T-helper 2 cell treated with Interferon-gamma antibody and Interleukin-4, amounts not matched to agents 100 ng/mL and 5 ng/mL, for 36 hours (primary cell): ENCODE results near the gene SYP. TPM values are rescaled to one million over a fixed set of nuclear protein-coding genes. Genes with fewer than 3 reads are reported as not detected.
"Not testable (repeated sequence)": the region's sequence is repeated elsewhere in the genome, so short reads cannot be mapped to it uniquely, and the experiment has no call there.

Source experiments
- intact Hi-C: fragments of 100-400 bp; cut with micrococcal nuclease; formaldehyde crosslinking; loops from one replicate; pipeline ENCODE4 v1.15.1; 2023
- total RNA-seq: library from RNA; stranded (reverse); gene quantifications from 2 replicates; pipeline ENCODE4 v1.2.3, GENCODE V29; 2022

The SYP gene
- total RNA-seq, 1 donor from 2014 or later = 0.95 TPM

- intact Hi-C loops = loop anchor here (1.0 kb wide), 1 partner anchor 13 kb away; no protein-coding TSS in a partner anchor
These were observed 27.7 kb downstream of the SYP start for GRCh38 chrX:49172280-49172780.

DNA sequence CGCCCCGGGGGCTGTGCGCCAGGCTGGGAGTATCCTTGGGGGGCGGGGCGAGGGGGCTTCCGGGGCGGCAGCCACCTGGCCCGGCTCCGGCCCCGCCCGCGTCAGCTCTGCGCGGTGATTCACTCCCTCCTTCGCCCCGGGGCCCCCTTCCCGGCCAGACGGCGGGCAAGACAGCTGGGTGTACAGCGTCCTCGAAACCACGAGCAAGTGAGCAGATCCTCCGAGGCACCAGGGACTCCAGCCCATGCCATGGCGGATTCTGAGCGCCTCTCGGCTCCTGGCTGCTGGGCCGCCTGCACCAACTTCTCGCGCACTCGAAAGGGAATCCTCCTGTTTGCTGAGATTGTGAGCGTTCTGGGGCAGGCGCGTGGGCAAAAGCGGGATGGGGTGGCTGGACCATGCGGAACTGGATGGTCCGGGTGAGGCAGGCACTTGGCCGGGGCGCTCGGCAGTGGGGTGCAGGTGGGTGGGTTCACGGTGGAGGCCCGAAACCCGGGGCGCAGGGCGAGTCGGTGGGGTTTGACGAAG, 28.2 kb downstream of the SYP start, which contains the start of gene PLP2:
TSS of gene PLP2 (plus strand) at position 147 of the 528 bp plus-strand sequence. CDS start at position 250, 103 bp downstream.
- intact Hi-C loops = loop anchor here (1.0 kb wide), 1 partner anchor 13 kb away; no protein-coding TSS in a partner anchor

GRCh38 chrX:49167740-49168108, 32.3 kb downstream of the SYP start:
- intact Hi-C loops = loop anchor here (2.0 to 10.0 kb wide), 6 partner anchors 23 to 273 kb away; partner anchors contain the start of genes GPKOW, PPP1R3F, PQBP1 and PRAF2

- intact Hi-C loops = loop anchor here (1.0 to 10.0 kb wide), 7 partner anchors 11 to 272 kb away; partner anchors contain the start of genes GPKOW, PPP1R3F, PQBP1 and PRAF2
These were observed 32.9 kb downstream of the SYP start for GRCh38 chrX:49166914-49167739.

DNA sequence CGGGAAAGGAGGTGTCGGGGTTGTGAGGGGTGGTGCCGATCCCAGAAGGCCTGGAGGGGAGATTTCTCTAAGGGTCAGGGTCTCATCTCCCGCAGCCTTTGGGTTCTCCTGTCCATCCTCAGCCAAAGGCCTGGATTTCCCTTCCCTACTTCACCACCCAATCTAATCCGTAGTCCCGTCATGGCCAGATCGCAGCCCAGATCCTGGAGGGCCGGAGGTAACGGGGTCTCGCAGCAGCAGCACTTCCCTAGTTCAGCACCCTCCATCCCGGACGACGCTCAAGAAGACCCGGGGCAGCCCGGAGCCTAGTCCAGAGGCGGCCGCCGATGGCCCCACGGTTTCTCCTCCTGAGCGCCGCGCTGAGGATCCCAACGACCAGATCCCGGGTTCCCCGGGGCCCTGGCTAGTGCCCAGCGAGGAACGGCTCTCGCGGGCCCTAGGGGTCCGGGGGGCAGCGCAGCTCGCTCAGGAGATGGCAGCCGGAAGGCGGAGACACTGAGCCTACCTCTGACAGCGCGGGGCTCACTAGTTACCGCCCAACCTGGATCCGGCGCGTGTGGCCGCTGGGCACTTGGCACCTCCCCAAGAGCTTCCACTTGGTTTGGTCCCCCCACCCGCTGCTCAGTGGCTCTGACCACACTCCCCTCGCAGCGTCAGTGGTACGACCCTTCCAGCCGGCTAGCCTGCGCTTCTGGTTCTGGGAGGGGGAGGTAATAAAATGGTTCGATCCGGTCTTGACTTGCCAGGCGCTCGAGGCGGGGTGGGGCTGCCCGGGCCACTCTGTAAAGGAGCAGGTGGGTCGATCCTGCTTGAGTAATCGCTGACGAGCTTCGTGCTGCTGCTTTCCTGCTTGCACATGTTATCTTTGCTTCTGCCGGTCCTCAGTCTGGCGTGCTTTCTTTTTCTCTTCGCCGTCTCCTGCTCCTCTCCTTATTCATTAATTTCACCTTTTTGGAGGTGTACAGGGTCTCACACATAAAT, 33.8 kb downstream of the SYP start:
- intact Hi-C loops = loop anchor here (1.0 to 10.0 kb wide), 7 partner anchors 10 to 271 kb away; partner anchors contain the start of genes GPKOW, PPP1R3F, PQBP1 and PRAF2

GRCh38 chrX:49164589-49165360, 35.2 kb downstream of the SYP start:
- intact Hi-C loops = loop anchor here (5.0 to 10.0 kb wide), 3 partner anchors 38 to 270 kb away; partner anchors contain the start of genes PQBP1, PRAF2, SYP and TIMM17B

DNA sequence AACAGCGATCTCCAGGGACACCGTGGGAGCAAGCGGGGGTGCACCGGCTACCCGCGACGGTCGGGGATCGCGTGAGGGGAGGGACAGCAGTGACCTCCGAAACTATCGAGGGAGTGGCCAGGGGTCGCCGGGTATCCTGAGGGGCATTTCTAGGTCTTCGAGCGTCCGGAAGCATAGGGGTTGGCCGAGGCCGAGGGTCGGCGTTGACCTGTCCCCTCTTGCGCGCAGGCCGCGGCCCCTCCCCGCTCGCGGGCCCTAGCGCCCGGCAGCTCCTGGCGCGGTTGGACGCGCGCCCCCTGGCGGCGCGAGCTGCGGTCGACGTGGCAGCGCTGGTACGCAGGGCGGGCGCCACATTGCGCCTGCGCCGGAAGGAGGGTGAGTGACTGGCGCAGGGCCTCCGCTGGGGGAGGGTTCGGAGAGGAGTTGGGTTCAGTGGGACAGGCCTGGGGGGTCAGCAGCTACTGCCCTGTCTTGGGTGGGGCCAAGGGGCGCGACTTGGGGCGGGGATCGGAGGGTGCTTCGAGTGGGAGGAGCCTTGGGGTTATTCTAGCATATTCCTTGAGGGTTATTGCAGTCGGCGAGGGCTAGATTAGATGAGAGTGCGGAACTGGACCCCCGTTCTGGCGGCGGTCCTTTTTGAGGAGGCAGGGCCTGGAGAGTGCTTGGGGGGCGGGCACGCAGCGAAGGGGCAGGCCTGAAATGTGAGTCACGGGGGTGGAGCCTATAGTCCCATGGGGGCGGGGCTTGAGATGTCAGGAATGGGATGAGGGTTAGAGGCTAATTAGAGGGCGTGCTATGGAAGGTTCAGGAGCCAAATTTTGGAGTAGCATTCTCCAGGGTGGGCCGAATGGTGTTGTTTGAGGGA, 36.2 kb downstream of the SYP start:
- intact Hi-C loops = loop anchor here (10.0 kb wide), 2 partner anchors 89 to 269 kb away; partner anchors contain the start of genes PQBP1, PRAF2, TIMM17B and WDR45

GRCh38 chrX:49162620-49163019, 37.4 kb downstream of the SYP start, which contains the start of gene MAGIX:
MAGIX (plus strand) TSS chrX:49162758; CDS start chrX:49162890, 132 bp downstream.
- intact Hi-C loops = loop anchor here (10.0 kb wide), 2 partner anchors 88 to 268 kb away; partner anchors contain the start of genes PQBP1, PRAF2, TIMM17B and WDR45

DNA sequence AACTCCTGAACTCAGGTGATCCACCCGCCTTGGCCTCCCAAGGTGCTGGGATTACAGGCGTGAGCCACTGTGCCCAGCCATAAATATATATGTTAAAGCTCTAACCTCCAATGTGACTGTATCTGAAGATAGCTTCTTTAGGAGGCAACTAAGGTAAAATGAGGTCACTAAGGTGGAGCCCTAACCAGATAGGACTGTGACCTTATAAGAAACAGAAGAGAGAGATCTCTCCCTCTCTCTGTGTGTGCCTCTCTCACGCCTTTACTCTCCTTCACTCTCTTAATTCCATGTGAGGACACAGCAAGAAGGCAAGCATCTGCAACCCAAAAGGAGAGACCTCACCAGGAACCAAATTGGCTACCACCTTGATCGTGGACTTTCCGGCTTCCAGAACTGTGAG, 38.4 kb downstream of the SYP start:
- intact Hi-C loops = loop anchor here (10.0 kb wide), 2 partner anchors 87 to 267 kb away; partner anchors contain the start of genes PQBP1, PRAF2, TIMM17B and WDR45

DNA sequence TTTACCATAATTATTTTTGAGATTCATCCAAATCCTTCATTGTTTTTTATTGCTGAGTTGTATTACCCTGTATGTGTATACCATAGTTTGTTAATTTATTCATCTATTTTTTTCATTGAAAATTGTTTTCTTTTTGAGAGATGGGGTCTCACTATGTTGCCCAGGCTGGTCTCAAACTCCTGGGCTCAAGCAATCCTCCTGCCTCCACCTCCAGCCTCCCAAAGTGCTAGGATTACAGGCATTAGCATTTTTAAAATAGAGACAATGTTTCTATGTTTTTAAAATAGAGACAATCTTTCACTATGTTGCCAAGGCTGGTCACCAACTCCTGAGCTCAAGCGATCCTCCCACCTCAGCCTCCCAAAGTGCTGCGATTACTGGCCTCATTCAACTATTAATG, 39.1 kb downstream of the SYP start:
- intact Hi-C loops = loop anchor here (10.0 kb wide), 2 partner anchors 86 to 266 kb away; partner anchors contain the start of genes PQBP1, PRAF2, TIMM17B and WDR45

GRCh38 chrX:49157194-49157593, 42.8 kb downstream of the SYP start:
- intact Hi-C loops = no loop called here

DNA sequence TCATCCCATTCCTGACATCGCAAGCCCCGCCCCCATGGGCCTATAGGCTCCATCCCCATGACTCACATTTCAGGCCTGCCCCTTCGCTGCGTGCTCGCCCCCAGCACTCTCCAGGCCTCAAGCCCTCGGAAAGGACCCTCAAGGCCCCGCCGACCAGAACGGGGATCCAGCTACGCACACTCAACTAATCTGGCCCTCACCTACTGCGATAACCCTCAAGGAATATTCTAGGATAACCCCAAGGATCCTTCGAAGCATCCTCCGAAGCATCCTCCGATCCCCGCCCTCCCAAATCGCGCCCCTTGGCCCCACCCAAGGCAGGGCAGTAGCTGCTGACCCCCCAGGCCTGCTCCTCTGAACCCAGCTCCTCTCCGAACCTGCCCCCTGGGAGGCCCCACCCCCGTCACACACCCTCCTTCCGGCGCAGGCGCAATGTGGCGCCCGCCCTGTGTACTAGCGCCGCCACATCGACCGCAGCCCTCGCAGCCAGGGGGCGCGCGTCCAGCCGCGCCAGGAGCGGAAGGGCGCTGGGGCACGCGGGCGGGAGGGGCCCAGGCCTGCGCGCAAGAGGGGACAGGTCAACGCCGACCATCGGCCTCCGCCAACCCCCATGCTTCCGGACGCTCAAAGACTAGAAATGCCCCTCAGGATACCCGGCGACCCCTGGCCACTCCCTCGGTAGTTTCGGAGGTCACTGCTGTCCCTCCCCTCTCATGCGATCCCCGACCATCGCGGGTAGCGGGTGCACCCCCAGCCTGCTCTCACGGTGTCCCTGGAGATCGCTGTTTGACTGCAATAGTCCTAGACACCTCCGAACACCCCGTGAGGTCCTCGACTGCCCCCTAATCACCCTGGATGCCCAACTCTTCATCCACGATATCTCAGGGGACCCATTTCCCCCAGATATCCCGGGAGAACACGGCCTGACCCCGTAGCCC, 43.8 kb downstream of the SYP start:
- intact Hi-C loops = loop anchor here (1.0 to 2.0 kb wide), 2 partner anchors 10 to 55 kb away; no protein-coding TSS in a partner anchor

GRCh38 chrX:49155243-49155899, 44.6 kb downstream of the SYP start:
- intact Hi-C loops = loop anchor here (2.0 kb wide), 1 partner anchor 55 kb away; no protein-coding TSS in a partner anchor

DNA sequence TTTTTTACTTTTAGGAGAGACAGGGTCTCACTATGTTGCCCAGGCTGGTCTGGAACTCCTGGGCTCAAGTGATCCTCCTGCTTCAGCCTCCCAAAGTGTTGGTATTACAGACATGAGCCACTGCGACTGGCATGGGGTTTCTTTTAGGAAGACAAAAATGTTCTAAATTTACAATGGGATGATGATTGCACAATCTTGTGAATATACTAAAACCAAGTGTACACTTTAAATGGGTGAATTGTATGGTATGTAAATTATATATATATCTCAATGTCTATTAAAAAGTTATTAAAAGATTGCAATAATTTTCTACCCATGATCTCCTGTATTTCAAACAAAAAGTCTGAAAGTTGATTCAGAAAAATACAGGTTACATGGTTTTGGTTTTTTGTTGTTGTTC, 46.5 kb downstream of the SYP start:
- intact Hi-C loops = no loop called here

GRCh38 chrX:49149291-49149690, 50.7 kb downstream of the SYP start:
- intact Hi-C loops = not testable (repeated sequence)

DNA sequence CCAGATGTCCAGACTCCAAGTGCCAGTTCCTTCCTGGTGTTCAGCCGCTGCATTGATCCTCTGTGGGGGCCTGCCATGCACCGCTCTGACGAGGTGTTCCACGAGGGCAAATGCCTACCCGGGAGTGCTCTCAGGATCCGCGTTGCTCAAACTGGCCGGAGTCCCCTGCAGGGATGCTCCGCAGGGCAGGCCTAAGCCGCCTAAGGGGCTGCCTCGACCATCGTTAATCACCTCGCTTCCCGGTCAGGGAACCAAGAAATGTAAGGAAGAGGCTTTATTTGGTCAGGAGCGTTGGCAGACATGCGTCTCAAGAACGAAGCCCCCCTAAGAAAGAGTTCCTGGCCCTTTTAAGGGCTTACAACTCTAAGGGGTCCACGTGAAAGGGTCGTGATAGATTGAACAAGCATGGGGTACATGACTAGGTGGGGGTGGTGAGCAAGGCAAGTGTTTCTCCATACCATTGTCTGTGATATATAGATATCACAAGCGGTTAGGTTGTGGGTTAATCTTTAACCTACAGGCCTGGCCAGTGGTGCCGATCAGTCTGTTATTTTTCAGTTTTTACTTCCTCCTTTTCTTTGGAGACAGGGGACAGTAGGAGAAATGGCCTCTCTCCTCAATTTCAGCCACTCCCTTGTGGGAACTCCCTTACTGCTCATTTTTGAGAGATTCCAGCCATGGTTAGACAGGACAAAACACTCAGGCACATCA, 51.4 kb downstream of the SYP start:
- intact Hi-C loops = not testable (repeated sequence)
